Measurements from ENCODE around the gene TLE1. TPM values are rescaled to one million over a fixed set of nuclear protein-coding genes. Genes with fewer than 3 reads are reported as not detected.

Gene TLE1
- total RNA-seq, 1 experiment from 2014 or later: 97.7 TPM

DNA sequence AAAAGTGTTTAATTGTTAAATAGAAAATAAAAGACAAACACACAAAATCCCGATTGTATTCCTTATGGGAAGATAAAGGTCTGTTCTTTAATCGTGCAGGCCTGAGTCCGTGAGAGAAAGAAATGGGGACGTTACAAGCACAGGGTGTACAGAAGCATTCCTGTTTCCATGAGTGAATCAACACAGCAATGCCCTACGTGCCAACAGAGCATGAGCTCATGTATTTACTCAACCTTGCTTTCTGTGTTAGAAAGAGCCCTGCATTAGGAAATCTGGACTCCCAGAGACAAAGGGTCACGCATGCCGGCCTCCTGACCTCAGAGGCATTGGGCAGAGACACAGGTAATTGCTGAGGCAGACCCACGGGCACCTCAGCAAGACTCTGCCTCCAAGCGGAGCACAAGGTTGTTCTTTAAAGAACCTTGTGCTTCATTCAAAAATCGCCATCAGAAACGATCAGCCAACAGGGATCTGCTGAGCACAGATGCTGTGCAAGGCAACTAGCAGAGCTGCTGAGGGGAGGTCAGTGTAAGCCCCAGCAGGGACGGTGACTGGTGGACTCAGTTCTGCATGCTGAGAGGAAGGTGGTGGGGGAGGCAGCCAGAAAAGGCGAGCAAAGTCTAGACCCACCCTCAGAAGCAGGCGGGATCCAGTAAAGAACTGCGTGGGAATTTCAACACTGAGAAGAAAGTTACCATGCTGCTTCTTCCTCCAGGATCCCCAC lies 101.0 kb downstream of the TLE1 start:
- Mint-ChIP-seq H3K4me3 (no peak overlapping the region), H3K9me3 (no peaks in the 10 kb centered on the region), H3K36me3 (peaks cover 95% of the 10 kb centered on the region), H3K27me3 (ENCODE audit: low read depth) (no peaks in the 10 kb centered on the region), H3K27ac (peak overlapping the region; percentile 73), H3K4me1 (peaks cover 16% of the 10 kb centered on the region)
- CTCF ChIA-PET: no interaction called here
- POLR2A ChIA-PET: no interaction called here
- DNase-seq (ENCODE audit: low spot score) (no peak), ATAC-seq (no peak)
- TF ChIP-seq GABPB1 (CRISPR knock-in tag; IDR thresholded peaks at IDR 0.05) (peak; percentile 80), ZNF121 (CRISPR knock-in tag; IDR thresholded peaks at IDR 0.05) (no peak), USF2 (CRISPR knock-in tag; IDR thresholded peaks at IDR 0.05) (no peak)

DNA sequence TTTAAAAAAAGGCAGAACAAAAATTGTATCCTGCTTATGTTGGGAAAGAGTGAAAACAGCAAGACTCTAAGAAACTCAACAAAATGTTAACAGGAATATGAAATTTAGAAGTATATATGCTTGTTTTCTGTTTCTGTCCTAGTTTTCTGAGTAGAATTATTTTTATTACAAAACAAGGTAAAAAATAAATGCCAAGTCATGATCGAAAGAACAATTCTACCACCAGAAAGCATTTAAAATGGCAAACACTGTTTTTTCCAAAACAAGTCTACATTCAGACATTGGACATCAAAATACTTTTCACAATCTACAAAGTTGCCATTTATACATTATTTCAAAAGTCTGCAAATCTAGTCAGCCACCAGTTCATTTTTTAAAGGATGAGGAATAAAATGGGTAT lies 102.6 kb downstream of the TLE1 start:
- Mint-ChIP-seq H3K4me1 (peaks cover 10% of the 10 kb centered on the region), H3K4me3 (no peak overlapping the region), H3K36me3 (peaks cover 93% of the 10 kb centered on the region), H3K9me3 (no peaks in the 10 kb centered on the region), H3K27me3 (ENCODE audit: low read depth) (no peaks in the 10 kb centered on the region), H3K27ac (no peak overlapping the region)
- DNase-seq (ENCODE audit: low spot score) (no peak), ATAC-seq (no peak)
- POLR2A ChIA-PET: no interaction called here
- CTCF ChIA-PET: interaction anchor here (0.6 kb wide), 1 partner anchor 136 kb away, joined by 3 read pairs; no protein-coding TSS in a partner anchor
- TF ChIP-seq AFF4 (CRISPR knock-in tag; IDR thresholded peaks at IDR 0.05; ENCODE audit: borderline replicate concordance): no peak
- no peak for TF ChIP-seq FOXJ3 (CRISPR knock-in tag; IDR thresholded peaks at IDR 0.05; ENCODE audit: borderline replicate concordance)
- no peak for TF ChIP-seq ZNF396 (CRISPR knock-in tag; IDR thresholded peaks at IDR 0.05; ENCODE audit: borderline replicate concordance)
- no peak for TF ChIP-seq PRDM15 (CRISPR knock-in tag; IDR thresholded peaks at IDR 0.05)
- TF ChIP-seq GRHL2 (CRISPR knock-in tag; IDR thresholded peaks at IDR 0.05; ENCODE audit: insufficient replicate concordance, severe bottlenecking): no peak
- no peak for TF ChIP-seq STAT6 (CRISPR knock-in tag; conservative IDR thresholded peaks at IDR 0.05; ENCODE audit: low read depth)
- TF ChIP-seq FOXP4 (CRISPR knock-in tag; IDR thresholded peaks at IDR 0.05): no peak
- TF ChIP-seq ETV6 (CRISPR knock-in tag; IDR thresholded peaks at IDR 0.05): no peak
- TF ChIP-seq, protein P1, sequence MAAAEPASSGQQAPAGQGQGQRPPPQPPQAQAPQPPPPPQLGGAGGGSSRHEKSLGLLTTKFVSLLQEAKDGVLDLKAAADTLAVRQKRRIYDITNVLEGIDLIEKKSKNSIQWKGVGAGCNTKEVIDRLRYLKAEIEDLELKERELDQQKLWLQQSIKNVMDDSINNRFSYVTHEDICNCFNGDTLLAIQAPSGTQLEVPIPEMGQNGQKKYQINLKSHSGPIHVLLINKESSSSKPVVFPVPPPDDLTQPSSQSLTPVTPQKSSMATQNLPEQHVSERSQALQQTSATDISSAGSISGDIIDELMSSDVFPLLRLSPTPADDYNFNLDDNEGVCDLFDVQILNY (CRISPR knock-in tag; IDR thresholded peaks at IDR 0.05): no peak
- no peak for TF ChIP-seq USF2 (CRISPR knock-in tag; IDR thresholded peaks at IDR 0.05)
